HEK293 (cell line): ENCODE measurements around the gene PYY.
A peak's percentile ranks its signal among the peaks of the same experiment; 100 is the strongest.

ENCODE experiments used
- KLF7 ChIP-seq: fragments of 450-650 bp; formaldehyde crosslinking; IDR thresholded peaks from 2 replicates; pipeline ENCODE4 v1.5.1; 2016; ENCODE audit warnings: missing biosample characterization, missing genetic modification characterization, borderline replicate concordance
- RBAK ChIP-seq: fragments of 450-650 bp; formaldehyde crosslinking; IDR thresholded peaks from 2 replicates; pipeline ENCODE4 v1.5.1; 2016; ENCODE audit warnings: missing biosample characterization, missing genetic modification characterization
- REPIN1 ChIP-seq: fragments of 450-650 bp; formaldehyde crosslinking; IDR thresholded peaks from 2 replicates; pipeline ENCODE4 v1.5.1; 2017; ENCODE audit warnings: missing biosample characterization, missing genetic modification characterization, low read depth
- ZBTB48 ChIP-seq: fragments of 450-650 bp; formaldehyde crosslinking; IDR thresholded peaks from 2 replicates; pipeline ENCODE4 v1.5.1; 2016; ENCODE audit warnings: missing biosample characterization, missing genetic modification characterization
- ZFP37 ChIP-seq: fragments of 450-650 bp; formaldehyde crosslinking; IDR thresholded peaks from 2 replicates; pipeline ENCODE4 v1.5.1; 2016; ENCODE audit warnings: missing biosample characterization, missing genetic modification characterization
- ZNF23 ChIP-seq: fragments of 450-650 bp; formaldehyde crosslinking; IDR thresholded peaks from 2 replicates; pipeline ENCODE4 v1.5.1; 2016; ENCODE audit warnings: missing biosample characterization, missing genetic modification characterization, borderline replicate concordance
- ZNF37A ChIP-seq: fragments of 450-650 bp; IDR thresholded peaks from 2 replicates; pipeline ENCODE4 v1.5.1; 2018; ENCODE audit warnings: missing biosample characterization, missing genetic modification characterization
- ZNF514 ChIP-seq: fragments of 450-650 bp; formaldehyde crosslinking; IDR thresholded peaks from 2 replicates; pipeline ENCODE4 v1.5.1; 2016; ENCODE audit warnings: missing biosample characterization, missing genetic modification characterization
- ZNF521 ChIP-seq: fragments of 450-650 bp; formaldehyde crosslinking; IDR thresholded peaks from 2 replicates; pipeline ENCODE4 v1.5.1; 2017; ENCODE audit warnings: missing biosample characterization, mild to moderate bottlenecking, missing genetic modification characterization
- ZNF785 ChIP-seq: fragments of 450-650 bp; formaldehyde crosslinking; IDR thresholded peaks from 2 replicates; pipeline ENCODE4 v1.5.1; 2016; ENCODE audit warnings: missing biosample characterization, missing genetic modification characterization
- ZNF791 ChIP-seq: fragments of 450-650 bp; formaldehyde crosslinking; IDR thresholded peaks from 2 replicates; pipeline ENCODE4 v1.5.1; 2016; ENCODE audit warnings: missing biosample characterization, missing genetic modification characterization
- ZNF843 ChIP-seq: fragments of 450-650 bp; formaldehyde crosslinking; IDR thresholded peaks from 2 replicates; pipeline ENCODE4 v1.5.1; 2016; ENCODE audit warnings: missing biosample characterization, missing genetic modification characterization
- ZXDB ChIP-seq: fragments of 450-650 bp; formaldehyde crosslinking; IDR thresholded peaks from 2 replicates; pipeline ENCODE4 v1.5.1; 2016; ENCODE audit warnings: missing biosample characterization, missing genetic modification characterization
- TF ChIP-seq, protein P1 (sequence below): fragments of 450-650 bp; formaldehyde crosslinking; IDR thresholded peaks from 2 replicates; pipeline ENCODE4 v1.5.1; 2016; ENCODE audit warnings: missing biosample characterization, missing genetic modification characterization, borderline replicate concordance
- TF ChIP-seq, protein P2 (sequence below): fragments of 450-650 bp; formaldehyde crosslinking; IDR thresholded peaks from 2 replicates; pipeline ENCODE4 v1.5.1; 2016; ENCODE audit warnings: missing biosample characterization, missing genetic modification characterization
- TF ChIP-seq, protein P3 (sequence below): fragments of 450-650 bp; formaldehyde crosslinking; IDR thresholded peaks from 2 replicates; pipeline ENCODE4 v1.5.1; 2016; ENCODE audit warnings: missing biosample characterization, missing genetic modification characterization
- TF ChIP-seq, protein P4 (sequence below): fragments of 450-650 bp; formaldehyde crosslinking; IDR thresholded peaks from 2 replicates; pipeline ENCODE4 v1.5.1; 2016; ENCODE audit warnings: missing biosample characterization, missing genetic modification characterization
- TF ChIP-seq, protein P5 (sequence below): fragments of 450-650 bp; formaldehyde crosslinking; IDR thresholded peaks from 2 replicates; pipeline ENCODE4 v1.5.1; 2016; ENCODE audit warnings: missing biosample characterization, missing genetic modification characterization
- TF ChIP-seq, protein P6 (sequence below): fragments of 450-650 bp; formaldehyde crosslinking; conservative IDR thresholded peaks from 2 replicates; pipeline ENCODE4 v1.5.1; 2016; ENCODE audit warnings: low read depth, missing biosample characterization, missing genetic modification characterization
- TF ChIP-seq, protein P7 (sequence below): fragments of 450-650 bp; formaldehyde crosslinking; IDR thresholded peaks from 2 replicates; pipeline ENCODE4 v1.5.1; 2017; ENCODE audit warnings: missing biosample characterization, missing genetic modification characterization

PYY gene

DNA sequence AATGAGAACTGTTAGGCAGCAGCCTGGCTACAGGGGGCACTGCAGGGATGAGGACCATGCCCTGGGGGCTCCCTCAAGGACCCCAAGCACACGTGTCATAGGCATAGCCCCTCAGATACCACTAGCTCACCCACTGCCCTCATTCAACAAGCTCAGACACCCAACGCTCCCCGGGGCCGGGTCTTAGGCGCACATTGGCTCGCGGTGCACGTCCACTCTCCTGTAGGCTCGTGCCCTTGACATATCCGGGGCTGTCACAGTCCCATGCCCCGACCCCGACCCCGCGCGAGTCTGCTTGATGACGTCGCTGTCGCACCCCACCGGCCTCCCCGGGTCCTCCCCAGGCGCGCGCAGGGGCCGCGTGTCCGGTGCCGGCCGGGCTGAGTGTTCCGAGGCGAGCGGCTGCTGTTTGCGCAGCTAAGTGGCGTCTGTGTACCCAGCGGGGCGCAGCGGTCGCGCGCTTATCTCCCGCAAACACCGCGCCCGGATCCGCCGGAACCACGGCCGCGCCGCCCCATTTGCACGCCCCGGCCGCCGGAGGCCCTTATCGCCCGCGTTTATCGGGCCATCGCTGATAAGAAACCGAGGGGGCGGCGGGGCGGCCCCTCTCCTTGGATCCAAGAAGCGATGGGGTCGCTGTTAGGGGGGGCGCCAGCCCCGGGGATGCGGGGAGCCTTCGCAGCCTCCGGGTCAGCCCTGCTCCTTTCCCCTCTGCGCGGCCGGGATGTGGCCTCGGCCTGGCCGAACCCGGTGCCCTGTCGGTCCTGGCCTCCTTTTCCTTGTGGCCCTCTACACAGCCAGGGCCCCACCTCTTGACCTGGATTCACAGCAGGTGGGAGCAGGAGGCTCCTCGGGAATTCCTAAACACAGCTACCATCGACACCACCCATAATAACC lies 30.0 kb upstream of the PYY start (continued):
- TF ChIP-seq, protein P1, sequence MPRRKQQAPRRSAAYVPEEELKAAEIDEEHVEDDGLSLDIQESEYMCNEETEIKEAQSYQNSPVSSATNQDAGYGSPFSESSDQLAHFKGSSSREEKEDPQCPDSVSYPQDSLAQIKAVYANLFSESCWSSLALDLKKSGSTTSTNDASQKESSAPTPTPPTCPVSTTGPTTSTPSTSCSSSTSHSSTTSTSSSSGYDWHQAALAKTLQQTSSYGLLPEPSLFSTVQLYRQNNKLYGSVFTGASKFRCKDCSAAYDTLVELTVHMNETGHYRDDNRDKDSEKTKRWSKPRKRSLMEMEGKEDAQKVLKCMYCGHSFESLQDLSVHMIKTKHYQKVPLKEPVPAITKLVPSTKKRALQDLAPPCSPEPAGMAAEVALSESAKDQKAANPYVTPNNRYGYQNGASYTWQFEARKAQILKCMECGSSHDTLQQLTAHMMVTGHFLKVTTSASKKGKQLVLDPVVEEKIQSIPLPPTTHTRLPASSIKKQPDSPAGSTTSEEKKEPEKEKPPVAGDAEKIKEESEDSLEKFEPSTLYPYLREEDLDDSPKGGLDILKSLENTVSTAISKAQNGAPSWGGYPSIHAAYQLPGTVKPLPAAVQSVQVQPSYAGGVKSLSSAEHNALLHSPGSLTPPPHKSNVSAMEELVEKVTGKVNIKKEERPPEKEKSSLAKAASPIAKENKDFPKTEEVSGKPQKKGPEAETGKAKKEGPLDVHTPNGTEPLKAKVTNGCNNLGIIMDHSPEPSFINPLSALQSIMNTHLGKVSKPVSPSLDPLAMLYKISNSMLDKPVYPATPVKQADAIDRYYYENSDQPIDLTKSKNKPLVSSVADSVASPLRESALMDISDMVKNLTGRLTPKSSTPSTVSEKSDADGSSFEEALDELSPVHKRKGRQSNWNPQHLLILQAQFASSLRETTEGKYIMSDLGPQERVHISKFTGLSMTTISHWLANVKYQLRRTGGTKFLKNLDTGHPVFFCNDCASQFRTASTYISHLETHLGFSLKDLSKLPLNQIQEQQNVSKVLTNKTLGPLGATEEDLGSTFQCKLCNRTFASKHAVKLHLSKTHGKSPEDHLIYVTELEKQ (tag by site-specific recombination) = no peak
- TF ChIP-seq REPIN1 (tag by site-specific recombination) = no peak
- TF ChIP-seq ZNF514 (tag by site-specific recombination) = no peak
- TF ChIP-seq ZXDB (tag by site-specific recombination) = peak; percentile 99
- TF ChIP-seq ZNF843 (tag by site-specific recombination) = peak; percentile 25; the same call in 1 of the 2 replicates
- no peak for TF ChIP-seq ZNF37A (tag by site-specific recombination)
- TF ChIP-seq, protein P2, sequence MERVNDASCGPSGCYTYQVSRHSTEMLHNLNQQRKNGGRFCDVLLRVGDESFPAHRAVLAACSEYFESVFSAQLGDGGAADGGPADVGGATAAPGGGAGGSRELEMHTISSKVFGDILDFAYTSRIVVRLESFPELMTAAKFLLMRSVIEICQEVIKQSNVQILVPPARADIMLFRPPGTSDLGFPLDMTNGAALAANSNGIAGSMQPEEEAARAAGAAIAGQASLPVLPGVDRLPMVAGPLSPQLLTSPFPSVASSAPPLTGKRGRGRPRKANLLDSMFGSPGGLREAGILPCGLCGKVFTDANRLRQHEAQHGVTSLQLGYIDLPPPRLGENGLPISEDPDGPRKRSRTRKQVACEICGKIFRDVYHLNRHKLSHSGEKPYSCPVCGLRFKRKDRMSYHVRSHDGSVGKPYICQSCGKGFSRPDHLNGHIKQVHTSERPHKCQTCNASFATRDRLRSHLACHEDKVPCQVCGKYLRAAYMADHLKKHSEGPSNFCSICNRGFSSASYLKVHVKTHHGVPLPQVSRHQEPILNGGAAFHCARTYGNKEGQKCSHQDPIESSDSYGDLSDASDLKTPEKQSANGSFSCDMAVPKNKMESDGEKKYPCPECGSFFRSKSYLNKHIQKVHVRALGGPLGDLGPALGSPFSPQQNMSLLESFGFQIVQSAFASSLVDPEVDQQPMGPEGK (tag by site-specific recombination) = peak; percentile 81
- TF ChIP-seq, protein P3, sequence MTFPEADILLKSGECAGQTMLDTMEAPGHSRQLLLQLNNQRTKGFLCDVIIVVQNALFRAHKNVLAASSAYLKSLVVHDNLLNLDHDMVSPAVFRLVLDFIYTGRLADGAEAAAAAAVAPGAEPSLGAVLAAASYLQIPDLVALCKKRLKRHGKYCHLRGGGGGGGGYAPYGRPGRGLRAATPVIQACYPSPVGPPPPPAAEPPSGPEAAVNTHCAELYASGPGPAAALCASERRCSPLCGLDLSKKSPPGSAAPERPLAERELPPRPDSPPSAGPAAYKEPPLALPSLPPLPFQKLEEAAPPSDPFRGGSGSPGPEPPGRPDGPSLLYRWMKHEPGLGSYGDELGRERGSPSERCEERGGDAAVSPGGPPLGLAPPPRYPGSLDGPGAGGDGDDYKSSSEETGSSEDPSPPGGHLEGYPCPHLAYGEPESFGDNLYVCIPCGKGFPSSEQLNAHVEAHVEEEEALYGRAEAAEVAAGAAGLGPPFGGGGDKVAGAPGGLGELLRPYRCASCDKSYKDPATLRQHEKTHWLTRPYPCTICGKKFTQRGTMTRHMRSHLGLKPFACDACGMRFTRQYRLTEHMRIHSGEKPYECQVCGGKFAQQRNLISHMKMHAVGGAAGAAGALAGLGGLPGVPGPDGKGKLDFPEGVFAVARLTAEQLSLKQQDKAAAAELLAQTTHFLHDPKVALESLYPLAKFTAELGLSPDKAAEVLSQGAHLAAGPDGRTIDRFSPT (tag by site-specific recombination) = 0 out of 2 replicates have a peak, but pooled peaks have one; percentile 51
- TF ChIP-seq ZBTB48 (tag by site-specific recombination) = peak; percentile 76; the same call in 1 of the 2 replicates
- TF ChIP-seq ZNF785 (tag by site-specific recombination) = no peak
- peak; percentile 64; the same call in 1 of the 2 replicates for TF ChIP-seq KLF7 (tag by site-specific recombination)
- no peak for TF ChIP-seq ZNF791
- TF ChIP-seq, protein P4, sequence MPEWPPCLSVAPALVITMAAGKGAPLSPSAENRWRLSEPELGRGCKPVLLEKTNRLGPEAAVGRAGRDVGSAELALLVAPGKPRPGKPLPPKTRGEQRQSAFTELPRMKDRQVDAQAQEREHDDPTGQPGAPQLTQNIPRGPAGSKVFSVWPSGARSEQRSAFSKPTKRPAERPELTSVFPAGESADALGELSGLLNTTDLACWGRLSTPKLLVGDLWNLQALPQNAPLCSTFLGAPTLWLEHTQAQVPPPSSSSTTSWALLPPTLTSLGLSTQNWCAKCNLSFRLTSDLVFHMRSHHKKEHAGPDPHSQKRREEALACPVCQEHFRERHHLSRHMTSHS = no peak
- TF ChIP-seq, protein P5, sequence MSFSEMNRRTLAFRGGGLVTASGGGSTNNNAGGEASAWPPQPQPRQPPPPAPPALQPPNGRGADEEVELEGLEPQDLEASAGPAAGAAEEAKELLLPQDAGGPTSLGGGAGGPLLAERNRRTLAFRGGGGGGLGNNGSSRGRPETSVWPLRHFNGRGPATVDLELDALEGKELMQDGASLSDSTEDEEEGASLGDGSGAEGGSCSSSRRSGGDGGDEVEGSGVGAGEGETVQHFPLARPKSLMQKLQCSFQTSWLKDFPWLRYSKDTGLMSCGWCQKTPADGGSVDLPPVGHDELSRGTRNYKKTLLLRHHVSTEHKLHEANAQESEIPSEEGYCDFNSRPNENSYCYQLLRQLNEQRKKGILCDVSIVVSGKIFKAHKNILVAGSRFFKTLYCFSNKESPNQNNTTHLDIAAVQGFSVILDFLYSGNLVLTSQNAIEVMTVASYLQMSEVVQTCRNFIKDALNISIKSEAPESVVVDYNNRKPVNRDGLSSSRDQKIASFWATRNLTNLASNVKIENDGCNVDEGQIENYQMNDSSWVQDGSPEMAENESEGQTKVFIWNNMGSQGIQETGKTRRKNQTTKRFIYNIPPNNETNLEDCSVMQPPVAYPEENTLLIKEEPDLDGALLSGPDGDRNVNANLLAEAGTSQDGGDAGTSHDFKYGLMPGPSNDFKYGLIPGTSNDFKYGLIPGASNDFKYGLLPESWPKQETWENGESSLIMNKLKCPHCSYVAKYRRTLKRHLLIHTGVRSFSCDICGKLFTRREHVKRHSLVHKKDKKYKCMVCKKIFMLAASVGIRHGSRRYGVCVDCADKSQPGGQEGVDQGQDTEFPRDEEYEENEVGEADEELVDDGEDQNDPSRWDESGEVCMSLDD (tag by site-specific recombination) = peak; percentile 89
- TF ChIP-seq ZNF23 = no peak
- no peak for TF ChIP-seq RBAK (tag by site-specific recombination)
- TF ChIP-seq, protein P6, sequence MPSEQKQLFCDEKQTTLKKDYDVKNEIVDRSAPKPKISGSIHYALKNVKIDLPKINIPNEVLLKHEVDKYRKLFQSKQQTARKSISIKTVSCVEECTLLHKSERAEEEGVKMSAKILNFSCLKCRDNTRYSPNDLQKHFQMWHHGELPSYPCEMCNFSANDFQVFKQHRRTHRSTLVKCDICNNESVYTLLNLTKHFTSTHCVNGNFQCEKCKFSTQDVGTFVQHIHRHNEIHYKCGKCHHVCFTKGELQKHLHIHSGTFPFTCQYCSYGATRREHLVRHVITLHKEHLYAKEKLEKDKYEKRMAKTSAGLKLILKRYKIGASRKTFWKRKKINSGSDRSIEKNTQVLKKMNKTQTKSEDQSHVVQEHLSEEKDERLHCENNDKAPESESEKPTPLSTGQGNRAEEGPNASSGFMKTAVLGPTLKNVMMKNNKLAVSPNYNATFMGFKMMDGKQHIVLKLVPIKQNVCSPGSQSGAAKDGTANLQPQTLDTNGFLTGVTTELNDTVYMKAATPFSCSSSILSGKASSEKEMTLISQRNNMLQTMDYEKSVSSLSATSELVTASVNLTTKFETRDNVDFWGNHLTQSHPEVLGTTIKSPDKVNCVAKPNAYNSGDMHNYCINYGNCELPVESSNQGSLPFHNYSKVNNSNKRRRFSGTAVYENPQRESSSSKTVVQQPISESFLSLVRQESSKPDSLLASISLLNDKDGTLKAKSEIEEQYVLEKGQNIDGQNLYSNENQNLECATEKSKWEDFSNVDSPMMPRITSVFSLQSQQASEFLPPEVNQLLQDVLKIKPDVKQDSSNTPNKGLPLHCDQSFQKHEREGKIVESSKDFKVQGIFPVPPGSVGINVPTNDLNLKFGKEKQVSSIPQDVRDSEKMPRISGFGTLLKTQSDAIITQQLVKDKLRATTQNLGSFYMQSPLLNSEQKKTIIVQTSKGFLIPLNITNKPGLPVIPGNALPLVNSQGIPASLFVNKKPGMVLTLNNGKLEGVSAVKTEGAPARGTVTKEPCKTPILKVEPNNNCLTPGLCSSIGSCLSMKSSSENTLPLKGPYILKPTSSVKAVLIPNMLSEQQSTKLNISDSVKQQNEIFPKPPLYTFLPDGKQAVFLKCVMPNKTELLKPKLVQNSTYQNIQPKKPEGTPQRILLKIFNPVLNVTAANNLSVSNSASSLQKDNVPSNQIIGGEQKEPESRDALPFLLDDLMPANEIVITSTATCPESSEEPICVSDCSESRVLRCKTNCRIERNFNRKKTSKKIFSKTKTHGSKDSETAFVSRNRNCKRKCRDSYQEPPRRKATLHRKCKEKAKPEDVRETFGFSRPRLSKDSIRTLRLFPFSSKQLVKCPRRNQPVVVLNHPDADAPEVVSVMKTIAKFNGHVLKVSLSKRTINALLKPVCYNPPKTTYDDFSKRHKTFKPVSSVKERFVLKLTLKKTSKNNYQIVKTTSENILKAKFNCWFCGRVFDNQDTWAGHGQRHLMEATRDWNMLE (tag by site-specific recombination) = no peak
- TF ChIP-seq ZNF521 = no peak
- TF ChIP-seq, protein P7, sequence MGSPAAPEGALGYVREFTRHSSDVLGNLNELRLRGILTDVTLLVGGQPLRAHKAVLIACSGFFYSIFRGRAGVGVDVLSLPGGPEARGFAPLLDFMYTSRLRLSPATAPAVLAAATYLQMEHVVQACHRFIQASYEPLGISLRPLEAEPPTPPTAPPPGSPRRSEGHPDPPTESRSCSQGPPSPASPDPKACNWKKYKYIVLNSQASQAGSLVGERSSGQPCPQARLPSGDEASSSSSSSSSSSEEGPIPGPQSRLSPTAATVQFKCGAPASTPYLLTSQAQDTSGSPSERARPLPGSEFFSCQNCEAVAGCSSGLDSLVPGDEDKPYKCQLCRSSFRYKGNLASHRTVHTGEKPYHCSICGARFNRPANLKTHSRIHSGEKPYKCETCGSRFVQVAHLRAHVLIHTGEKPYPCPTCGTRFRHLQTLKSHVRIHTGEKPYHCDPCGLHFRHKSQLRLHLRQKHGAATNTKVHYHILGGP (tag by site-specific recombination) = no peak
- 0 out of 2 replicates have a peak, but pooled peaks have one; percentile 38 for TF ChIP-seq ZFP37 (tag by site-specific recombination)
